NCI-H526 treated with DMSO at 0.1 percent for 48 hours (cell line): ENCODE data around the gene XIRP2.
A peak's percentile ranks its signal among the peaks of the same experiment; 100 is the strongest.
"Not testable (repeated sequence)": the region's sequence is repeated elsewhere in the genome, so short reads cannot be mapped to it uniquely, and the experiment has no call there.

Source experiments
- DNase-seq: peaks from one replicate; lab custom pipeline; 2025; lab: John Stamatoyannopoulos, UW

XIRP2 gene

DNA sequence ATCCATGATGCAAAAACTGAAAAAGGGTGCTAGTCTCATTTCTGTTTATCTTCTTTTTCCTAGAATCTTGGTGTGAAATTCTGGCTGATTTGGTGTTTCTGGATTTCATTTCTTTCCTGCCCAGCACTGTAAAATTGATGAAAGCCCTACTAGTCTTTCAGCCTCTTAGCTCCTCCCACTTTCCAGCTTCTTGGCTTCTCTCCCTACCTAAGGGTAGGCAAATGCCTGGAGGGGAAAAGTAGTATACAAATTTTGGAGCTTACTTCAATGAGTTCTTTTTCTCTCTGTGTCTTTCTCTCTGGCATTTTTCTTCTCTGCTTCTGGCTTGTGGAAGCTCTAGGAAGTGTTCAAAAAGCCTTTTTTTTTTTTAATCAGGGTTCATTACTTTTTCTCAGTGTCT lies 160.5 kb downstream of the XIRP2 start:
- no peak for DNase-seq

DNA sequence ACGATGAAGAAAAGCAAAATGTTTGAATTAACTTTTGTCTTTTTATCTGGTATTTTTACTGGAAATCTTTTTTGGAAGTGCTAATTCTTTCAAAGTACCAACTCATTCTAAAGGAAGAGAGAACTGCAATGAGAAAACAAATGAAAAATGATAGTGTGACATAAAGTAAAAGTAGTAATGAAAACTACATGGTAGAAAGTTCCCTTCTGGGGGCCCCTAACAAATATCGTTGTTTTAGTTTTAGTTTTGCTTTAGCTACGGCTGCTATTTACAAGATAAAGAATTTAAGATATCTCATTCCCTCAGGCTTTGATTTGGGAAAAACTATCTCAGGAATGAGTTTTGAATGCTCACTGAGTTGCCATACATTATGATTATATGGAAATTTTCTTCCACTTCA lies 161.4 kb downstream of the XIRP2 start:
- DNase-seq = no peak

DNA sequence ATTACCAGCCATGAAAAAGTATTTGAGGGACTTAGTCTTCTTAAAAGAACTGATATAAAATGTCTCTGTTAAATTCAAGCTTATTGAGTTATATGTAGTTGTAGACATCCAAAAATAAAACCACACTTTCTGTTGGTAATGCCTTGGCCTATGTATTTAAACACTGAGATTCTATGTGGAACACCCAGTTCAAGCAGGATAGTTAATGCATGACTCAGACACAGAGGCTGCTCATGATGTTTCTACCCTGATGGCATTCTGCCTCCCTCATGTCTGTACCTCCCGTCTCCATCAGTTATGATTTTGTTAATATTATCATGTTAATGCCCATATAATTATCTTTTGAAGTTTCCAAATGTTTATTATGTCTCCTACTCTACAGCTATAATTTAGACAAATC lies 164.5 kb downstream of the XIRP2 start:
- no peak for DNase-seq

GRCh38 chr2:167054881-167055280 lies 166.6 kb downstream of the XIRP2 start:
- DNase-seq = no peak

GRCh38 chr2:167057446-167057845 lies 169.2 kb downstream of the XIRP2 start:
- DNase-seq = no peak

GRCh38 chr2:167059173-167059572 lies 170.9 kb downstream of the XIRP2 start:
- DNase-seq = no peak

DNA sequence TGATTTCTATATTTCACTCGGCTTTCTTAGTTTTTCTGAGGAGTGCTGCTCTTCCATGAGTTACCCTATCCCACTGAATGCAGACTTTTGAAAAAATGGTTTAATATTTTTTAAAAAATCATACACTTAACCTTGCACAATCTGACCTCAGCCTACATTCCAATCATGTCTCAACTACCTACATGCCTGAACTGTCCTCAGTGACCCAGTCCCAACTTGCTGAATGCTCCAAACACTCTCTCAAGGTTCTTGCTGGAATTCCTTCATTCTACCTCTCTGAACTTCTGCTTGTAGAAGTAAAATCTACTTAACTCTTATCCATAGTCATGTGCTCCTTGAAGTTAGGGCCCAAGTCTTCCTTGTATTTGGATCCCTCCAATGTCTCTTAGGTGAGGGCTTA lies 181.6 kb downstream of the XIRP2 start:
- no peak for DNase-seq

- DNase-seq = not testable (repeated sequence)
These were observed 187.4 kb downstream of the XIRP2 start for GRCh38 chr2:167075708-167076107.

GRCh38 chr2:167098931-167099330 lies 210.7 kb downstream of the XIRP2 start:
- not testable (repeated sequence) for DNase-seq

DNA sequence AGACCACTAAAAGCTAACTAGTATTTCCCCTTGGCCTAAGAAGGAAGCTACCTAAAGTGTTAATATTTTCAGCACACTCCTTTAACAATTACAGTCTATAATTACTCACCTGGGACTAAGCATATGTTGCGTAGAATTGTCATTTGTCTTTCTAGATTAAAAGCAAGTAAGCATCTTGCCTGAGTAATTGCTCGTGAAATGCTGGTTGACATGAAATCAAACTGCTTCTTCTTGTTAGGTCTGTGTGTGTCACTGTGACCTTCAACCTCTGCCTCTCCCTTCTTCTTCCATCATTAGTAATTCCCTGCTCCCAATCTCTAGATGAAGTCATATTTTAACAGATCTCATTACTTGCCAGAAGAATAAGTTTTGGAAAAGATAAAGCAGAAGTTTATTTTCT lies 212.2 kb downstream of the XIRP2 start:
- no peak for DNase-seq

DNA sequence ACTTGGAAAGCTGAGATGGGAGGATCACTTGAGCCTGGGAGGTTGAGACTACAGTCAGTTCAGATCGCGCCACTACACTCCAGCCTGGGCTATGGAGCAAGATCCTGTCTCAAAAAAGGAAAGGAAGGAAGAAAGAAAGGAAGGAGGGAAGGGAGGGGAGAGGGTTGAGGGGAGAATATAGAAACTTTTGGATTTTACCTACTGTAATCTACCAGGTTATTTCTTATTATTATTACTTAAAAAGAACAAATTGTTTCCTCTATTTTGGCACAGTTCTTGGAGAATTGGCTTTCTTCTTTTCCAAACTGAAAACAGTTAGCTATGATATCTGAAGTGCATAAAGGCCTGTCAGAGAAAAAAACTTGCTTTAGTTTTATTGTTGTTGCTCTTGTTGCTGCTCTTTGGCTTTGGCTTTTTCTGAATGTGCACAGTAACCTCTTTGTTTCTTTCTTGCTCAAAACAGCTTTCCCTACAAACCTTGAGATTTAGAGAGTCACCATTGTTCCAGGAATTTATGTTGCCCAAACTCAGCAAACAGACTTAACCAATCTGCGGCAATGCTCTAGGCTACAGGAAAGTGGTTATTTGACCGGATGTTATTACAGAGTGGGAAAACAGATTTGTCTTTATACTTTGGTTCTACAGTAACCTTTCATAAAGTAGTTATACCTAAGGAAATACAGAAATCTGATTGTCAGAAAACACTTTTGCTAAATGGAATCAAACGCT lies 214.9 kb downstream of the XIRP2 start:
- DNase-seq = no peak

DNA sequence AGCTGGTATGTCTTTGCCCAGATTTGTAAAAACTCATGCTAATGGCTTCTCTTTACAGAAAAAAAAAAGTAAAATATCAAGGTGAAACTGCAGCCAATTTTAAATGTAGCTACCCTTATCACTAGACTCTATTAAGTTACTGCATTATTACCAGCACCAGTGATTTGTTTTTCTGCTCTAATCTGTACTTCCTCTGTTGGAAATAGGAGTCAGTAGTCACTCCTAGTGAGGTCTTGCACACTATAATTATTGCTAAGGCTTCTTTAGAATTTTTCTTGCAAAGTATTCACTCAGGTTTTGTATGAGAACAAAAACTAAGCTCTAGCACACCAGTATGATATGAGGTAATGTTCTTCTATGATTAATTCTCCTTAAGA lies 215.5 kb downstream of the XIRP2 start:
- DNase-seq = no peak

DNA sequence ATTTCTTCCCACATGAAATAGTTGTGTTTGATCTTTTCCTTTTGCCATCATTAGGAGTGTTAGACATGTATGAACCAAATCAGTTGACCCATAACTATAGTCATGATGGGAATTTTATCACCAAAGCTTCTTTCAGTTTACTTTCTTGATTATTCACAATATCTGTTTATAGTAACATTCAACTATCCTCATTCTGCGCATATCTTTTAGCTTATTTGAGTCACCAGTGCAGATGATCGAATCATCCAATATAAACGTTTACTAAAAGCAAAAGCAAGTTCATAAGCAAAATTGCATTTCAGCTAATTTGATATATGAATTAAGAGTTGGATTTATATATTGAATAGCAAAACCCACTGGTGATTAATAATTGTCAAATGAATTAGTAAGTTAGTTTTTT lies 216.4 kb downstream of the XIRP2 start:
- no peak for DNase-seq

DNA sequence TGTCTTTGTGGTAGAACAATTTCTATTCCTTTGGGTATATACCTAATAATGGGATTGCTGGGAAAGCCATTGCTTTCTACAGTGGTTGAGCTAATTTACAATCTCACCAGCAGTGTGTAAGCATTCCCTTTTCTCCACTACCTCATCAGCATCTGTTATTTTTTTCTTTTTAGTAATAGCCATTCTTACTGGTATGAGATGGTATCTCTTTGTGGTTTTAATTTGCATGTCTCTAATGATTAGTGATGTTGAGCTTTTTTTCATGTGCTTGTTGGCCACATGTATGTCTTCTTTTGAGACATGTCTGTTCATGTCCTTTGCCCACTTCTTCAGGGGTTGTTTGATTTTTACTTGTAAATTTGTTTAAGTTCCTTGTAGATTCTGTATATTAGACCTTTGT lies 221.4 kb downstream of the XIRP2 start:
- peak; percentile 86 for DNase-seq

DNA sequence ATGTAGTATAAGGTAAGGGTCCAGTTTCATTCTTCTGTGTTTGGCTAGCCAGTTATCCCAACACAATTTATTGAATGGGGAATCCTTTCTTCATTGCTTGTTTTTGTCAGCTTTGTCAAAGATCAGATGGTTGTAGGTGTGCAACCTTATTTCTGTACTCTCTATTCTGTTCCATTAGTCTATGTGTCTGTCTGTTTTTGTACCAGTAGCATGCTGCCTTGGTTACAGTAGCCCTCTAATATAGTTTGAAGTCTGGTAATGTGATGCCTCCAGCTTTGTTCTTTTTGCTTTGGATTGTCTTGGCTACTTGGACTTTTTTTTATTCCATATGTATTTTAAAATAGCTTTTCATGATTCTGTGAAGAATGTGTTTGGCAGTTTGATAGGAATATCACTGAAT lies 222.1 kb downstream of the XIRP2 start:
- DNase-seq = no peak

- no peak for DNase-seq
These were observed 225.7 kb downstream of the XIRP2 start for GRCh38 chr2:167114018-167114417.

DNA sequence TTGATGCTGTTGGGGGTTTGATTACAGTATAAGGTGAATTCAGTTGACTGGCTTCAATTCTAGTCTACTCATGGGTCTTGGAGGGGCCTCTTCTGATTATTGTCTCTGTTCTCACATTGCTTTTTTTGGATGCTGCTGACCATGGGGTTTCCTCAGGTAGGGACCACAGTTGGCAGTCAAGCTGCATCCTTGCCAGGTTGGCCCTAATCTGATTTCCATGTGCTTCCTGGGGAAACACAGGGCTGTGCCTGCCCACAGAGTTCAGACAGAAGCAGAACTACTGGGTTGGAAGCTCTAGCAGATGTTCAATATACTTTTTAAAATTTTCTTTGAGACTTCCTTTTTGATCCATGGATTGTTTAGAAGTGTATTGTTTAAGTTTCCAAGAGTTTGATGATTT lies 227.3 kb downstream of the XIRP2 start:
- no peak for DNase-seq

- no peak for DNase-seq
These were observed 234.1 kb downstream of the XIRP2 start for GRCh38 chr2:167122389-167122788.

GRCh38 chr2:167126165-167126564 lies 237.9 kb downstream of the XIRP2 start:
- DNase-seq = no peak

DNA sequence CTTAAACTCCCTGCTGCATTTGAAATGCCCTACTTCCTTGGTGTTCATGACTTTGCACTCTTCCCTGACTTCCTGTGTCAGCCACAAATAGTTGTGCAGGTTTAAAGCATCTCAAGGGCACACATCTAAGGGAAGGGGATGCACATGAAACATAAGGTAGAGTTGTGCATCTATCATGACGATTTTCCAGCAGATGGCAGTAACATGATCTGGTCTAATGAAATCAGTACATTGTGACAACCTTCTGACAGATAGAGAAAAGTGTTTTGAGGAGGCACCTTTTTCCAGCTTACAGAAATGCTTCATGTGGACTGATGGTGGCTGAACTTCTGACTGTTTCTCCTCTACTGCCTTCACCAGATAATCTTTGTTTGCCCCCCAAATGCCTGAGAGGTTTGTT lies 238.9 kb downstream of the XIRP2 start:
- DNase-seq = peak; percentile 12

DNA sequence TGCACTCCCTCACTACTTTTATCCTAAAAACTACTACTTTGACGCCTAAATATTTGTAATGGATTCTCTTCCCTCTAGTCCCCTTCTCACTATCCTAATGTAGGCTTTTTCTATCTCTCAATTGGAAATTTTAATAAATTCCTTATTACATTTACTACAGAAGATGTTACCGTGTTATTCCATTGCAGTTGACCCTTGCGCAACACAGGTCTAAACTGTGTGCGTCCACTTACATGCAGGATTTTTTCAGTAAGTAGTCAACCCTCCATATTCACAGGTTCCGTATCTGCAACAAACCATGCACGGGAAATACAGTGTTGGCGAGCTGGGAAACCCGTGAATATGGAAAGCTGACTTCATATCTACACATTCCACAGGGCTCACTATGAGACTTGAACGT lies 239.8 kb downstream of the XIRP2 start:
- DNase-seq = no peak

- DNase-seq = no peak
These were observed 243.8 kb downstream of the XIRP2 start for GRCh38 chr2:167132066-167132465.

DNA sequence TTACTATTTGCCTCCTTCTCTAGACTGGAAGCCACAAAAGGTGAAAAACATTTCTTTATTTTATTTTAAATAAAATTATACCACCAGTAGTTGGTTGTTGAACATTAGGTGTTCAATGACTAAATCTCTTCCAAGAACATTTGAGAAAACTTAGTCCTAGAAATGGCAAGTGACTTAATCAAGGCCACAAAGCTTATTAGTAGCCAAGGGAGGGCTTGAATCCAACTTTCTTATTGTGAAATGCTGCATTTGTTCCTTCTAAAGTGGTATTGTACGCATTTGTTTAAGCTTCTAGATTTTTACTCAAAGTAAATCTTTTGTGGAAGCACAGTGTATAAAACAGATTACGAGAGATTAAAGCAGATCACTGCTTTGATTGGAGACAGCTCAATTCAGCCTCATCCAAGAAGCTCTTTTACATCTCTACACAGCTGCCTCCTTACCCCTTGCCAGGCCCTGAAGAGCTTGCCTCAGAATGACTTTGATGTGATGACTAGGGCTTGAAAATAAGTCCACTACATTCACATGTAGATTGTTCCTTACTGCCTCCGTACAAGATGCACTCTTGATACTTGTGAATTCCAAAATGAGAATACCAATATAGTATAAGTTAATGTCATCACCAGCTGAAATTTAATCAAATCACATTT lies 244.8 kb downstream of the XIRP2 start:
- no peak for DNase-seq

DNA sequence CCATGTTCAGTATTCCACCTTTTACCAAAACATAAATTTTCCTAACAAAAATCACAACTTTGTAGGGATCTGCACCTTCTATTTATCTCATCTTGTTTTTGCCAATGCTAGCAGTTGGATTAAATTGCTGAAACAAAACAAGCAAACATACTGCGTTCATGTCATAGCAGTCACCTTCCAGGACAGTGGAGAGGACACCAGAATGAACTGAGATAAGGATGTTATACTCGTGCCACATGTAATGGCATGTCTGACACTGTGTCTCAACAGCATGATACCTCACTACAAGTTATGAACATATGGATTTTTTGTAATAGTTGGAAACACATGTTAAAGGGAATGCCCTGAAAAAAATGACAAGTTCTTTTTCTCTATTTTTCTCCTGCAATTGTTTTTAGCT lies 245.3 kb downstream of the XIRP2 start:
- no peak for DNase-seq
